Ovary (tissue), 9 donors: Measurements from ENCODE around the gene FLACC1. TPM values are rescaled to one million over a fixed set of nuclear protein-coding genes. Genes with fewer than 3 reads are reported as not detected.

ENCODE experiments used
- DNase-seq, 5 donors: peaks; one replicate each; pipeline ENCODE4 v3.0.0-alpha.2; 2019 to 2020
- H3K27ac ChIP-seq, 2 donors: fragments of 200-600 bp; one replicate each; pipeline versions ENCODE4 v1.5.1 to v1.8.0; 2019 to 2022
- H3K27me3 ChIP-seq: fragments of 200-600 bp; one replicate; pipeline ENCODE4 v1.8.0; 2022
- H3K36me3 ChIP-seq: fragments of 200-600 bp; sonication (generic); one replicate; pipeline ENCODE4 v1.5.1; 2019
- H3K4me1 ChIP-seq: one replicate; pipeline ENCODE4 v1.8.1; 2013; ENCODE audit warnings: mild to moderate bottlenecking, moderate library complexity; ENCODE audit not compliant: insufficient read depth
- H3K4me3 ChIP-seq: fragments of 200-600 bp; sonication (generic); one replicate; pipeline ENCODE4 v1.5.1; 2017
- H3K9me3 ChIP-seq, 2 donors: fragments of 200-600 bp in 1 of 2; sonication (generic) in 1 of 2; one replicate each; pipeline versions ENCODE4 v1.5.1 to v1.8.1; 2013 to 2019; ENCODE audit warnings: mild to moderate bottlenecking in 1 of 2, moderate library complexity in 1 of 2
- CTCF ChIP-seq, 3 donors: fragments of 450-650 bp in 2 of 3; fragments of 200-600 bp in 1 of 3; IDR thresholded peaks; one replicate each; pipeline versions ENCODE4 v1.5.1 to v1.8.0; 2016 to 2022; ENCODE audit warnings: antibody characterized with exemption in 3 of 3, mild to moderate bottlenecking in 1 of 3
- EP300 ChIP-seq: sonication (generic); formaldehyde crosslinking; IDR thresholded peaks from one replicate; pipeline ENCODE4 v1.6.1; 2017; ENCODE audit warnings: antibody characterized with exemption
- POLR2A ChIP-seq: fragments of 450-650 bp; IDR thresholded peaks from one replicate; pipeline ENCODE4 v1.6.1; 2017; ENCODE audit warnings: antibody characterized with exemption, mild to moderate bottlenecking, moderate library complexity
- WGBS, 3 donors: extraction: QIAGEN DNeasy Blood & Tissue Kit in 1 of 3; methylation state at CpG; one replicate each; pipeline versions ENCODE4 v1.1.5 to v1.1.7; 2013 to 2017; 5-methylcytosine and 5-hydroxymethylcytosine counted together
- intact Hi-C, 4 donors: fragments of 100-400 bp; cut with DNase I; formaldehyde crosslinking; loops; one replicate each; pipeline versions ENCODE4 v1.11.0 to v1.15.1; 2022 to 2023
- polyA plus RNA-seq, 2 donors: library from polyadenylated mRNA; stranded (reverse); fragments of 200-250 nt in 1 of 2; fragments of 350-450 nt in 1 of 2; fragmentation: Illumina TruSeq in 1 of 2; extraction: RNeasy Lipid Tissue Mini Kit (QIAGEN cat#74804) in 1 of 2; gene quantifications; one replicate each; pipeline ENCODE4 v1.2.3, GENCODE V29; 2013 to 2014
- total RNA-seq, 7 donors: library from RNA; depleted of rRNA in 2 of 7; stranded (reverse); fragments of >200 nt in 2 of 7; fragmentation: NEBNext Ultra II Directional in 3 of 7; extraction: Animal tissue kit (Norgen Biotek cat#: 25700) in 3 of 7; gene quantifications; one replicate each; pipeline versions ENCODE4 v1.1.0 to v1.2.4, GENCODE V29; 2016 to 2023
- donor health status: DM: no; HTN: no; CAD: no; lungs with moderate emphysema.
- donor health status: DM: no; HTN: no; CAD: no.
- donor health status: Bipolar disorder and iron deficiency.
- donor health status: DM: yes; HTN: yes; CAD: no.
- donor health status: DM: no; HTN: no; CAD: no.
- donor health status: DM: yes; HTN: yes; CAD: no.

FLACC1 gene
- total and polyA plus RNA-seq, 9 donors: 0.30 to 4.4 (median 0.83) TPM; not detected in 1

DNA sequence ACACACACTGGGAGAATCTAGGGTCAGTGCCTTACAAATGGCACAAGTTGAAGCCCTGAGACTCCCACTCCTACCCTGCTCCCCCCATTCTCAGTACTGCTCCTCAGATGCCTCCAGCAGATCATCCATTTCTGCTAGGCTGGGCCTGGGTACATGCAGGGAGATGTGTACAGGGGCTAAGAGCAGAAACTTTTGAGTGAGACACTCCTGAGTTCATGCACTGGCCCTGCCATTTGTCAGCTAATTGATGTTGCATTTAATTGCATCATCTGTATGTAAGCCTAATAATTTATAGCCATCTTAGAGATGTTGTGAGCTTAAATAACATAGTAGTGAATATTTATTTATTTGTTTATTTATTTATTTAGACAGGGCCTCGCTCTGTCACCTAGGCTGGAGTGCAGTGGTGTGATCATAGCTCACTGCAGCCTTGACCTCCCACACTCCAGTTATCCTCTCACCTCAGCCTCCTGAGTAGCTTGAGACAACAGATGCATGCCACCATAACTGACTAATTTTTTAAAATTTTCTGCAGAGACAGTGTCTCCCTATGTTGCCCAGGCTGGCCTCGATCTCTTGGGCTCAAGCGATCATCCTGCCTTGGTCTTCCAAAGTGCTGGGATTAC is 101.6 kb downstream of the FLACC1 start:
- TF ChIP-seq POLR2A (no peak), CTCF (IDR thresholded peaks at IDR 0.05) (no peak), EP300 (no peak)
- peaks cover 5% of the 10 kb centered on the region for H3K4me1 ChIP-seq
- no peaks in the 10 kb centered on the region for H3K27me3 ChIP-seq
- no peaks in the 10 kb centered on the region for H3K36me3 ChIP-seq
- no peak overlapping the region for H3K27ac ChIP-seq
- H3K9me3 ChIP-seq: no peaks in the 10 kb centered on the region
- 93 to 97% (median 94%) methylated on average over 3 of the region's 3 CpGs for WGBS, 3 donors
- intact Hi-C loops: no loop called here
- no peak for DNase-seq
- H3K4me3 ChIP-seq: no peak overlapping the region

GRCh38 chr2:201254081-201254730 is 102.9 kb downstream of the FLACC1 start:
- 34 to 49% (median 40%) methylated on average over 5 of the region's 5 CpGs for WGBS, 3 donors
- peaks cover 4% of the 10 kb centered on the region for H3K4me1 ChIP-seq
- H3K36me3 ChIP-seq: no peaks in the 10 kb centered on the region
- H3K27me3 ChIP-seq: no peaks in the 10 kb centered on the region
- no peak for TF ChIP-seq POLR2A
- TF ChIP-seq EP300: no peak
- no peak for TF ChIP-seq CTCF (IDR thresholded peaks at IDR 0.05)
- H3K27ac ChIP-seq: no peak overlapping the region
- no peaks in the 10 kb centered on the region for H3K9me3 ChIP-seq
- H3K4me3 ChIP-seq: no peak overlapping the region
- no peak for DNase-seq
- intact Hi-C loops: no loop called here

GRCh38 chr2:201250741-201251140 is 106.4 kb downstream of the FLACC1 start:
- TF ChIP-seq EP300 (no peak), CTCF (IDR thresholded peaks at IDR 0.05) (no peak), POLR2A (no peak)
- no peak overlapping the region for H3K27ac ChIP-seq
- H3K4me3 ChIP-seq: no peak overlapping the region

DNA sequence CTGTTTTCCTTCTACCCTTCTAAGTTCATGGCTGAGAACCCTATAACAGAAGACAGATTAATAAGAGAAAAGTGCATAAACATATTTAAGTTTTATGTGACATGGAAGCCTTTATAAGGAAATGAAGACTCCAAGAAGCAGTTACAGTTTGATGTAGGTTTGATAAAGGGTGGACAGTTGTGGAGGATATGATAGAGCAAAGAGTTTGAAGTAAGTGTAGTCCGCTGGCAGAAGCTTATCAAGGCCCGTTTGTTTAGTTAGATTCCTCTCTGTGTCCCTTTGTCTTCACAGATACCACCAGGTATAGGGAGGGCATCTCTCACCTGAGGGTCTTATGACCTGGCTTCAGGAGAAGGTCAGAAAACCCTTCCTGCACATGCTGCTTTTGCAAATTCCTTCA is 107.3 kb downstream of the FLACC1 start:
- 59 to 85% (median 76%) methylated on average over 2 of the region's 2 CpGs for WGBS, 3 donors
- DNase-seq: no peak

More at GRCh38 chr2:201250741-201251140, 106.4 kb downstream of the FLACC1 start:
- peaks cover 2% of the 10 kb centered on the region for H3K4me1 ChIP-seq
- DNase-seq: no peak
- intact Hi-C loops: no loop called here
- 88 to 94% (median 90%) methylated on average over 4 of the region's 4 CpGs for WGBS, 3 donors
- no peaks in the 10 kb centered on the region for H3K9me3 ChIP-seq
- H3K36me3 ChIP-seq: no peaks in the 10 kb centered on the region
- H3K27me3 ChIP-seq: no peaks in the 10 kb centered on the region

More for the DNA sequence above, 107.3 kb downstream of the FLACC1 start:
- Histone ChIP-seq H3K4me1 (peaks cover 2% of the 10 kb centered on the region), H3K36me3 (no peaks in the 10 kb centered on the region), H3K4me3 (no peak overlapping the region), H3K27me3 (no peaks in the 10 kb centered on the region), H3K27ac (no peak overlapping the region), H3K9me3 (no peaks in the 10 kb centered on the region)
- no peak for TF ChIP-seq EP300
- TF ChIP-seq POLR2A: no peak
- no peak for TF ChIP-seq CTCF (IDR thresholded peaks at IDR 0.05)
- intact Hi-C loops: no loop called here
